ENCODE data around the gene GNG4.
"Not testable (repeated sequence)": the region's sequence is repeated elsewhere in the genome, so short reads cannot be mapped to it uniquely, and the experiment has no call there.

The GNG4 gene

DNA sequence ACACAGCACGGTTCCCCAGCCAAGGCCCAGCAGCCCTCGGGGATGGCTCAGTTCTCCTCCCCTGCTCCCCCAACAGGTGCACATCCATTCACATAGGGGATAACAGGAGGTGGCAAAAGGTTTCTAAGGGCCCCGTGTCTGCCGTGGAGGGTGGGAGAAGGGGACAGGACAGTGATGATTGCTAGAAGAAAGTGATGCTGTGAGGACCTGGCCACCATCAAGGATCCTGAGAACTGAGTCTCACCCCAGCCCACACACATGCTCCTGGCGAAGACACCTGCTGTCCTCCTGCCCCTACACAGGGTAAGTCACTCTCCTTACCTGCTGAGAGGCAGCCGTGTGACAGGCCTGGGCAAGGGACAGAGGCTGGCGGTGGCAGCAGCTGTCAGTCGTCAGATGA lies 54.5 kb downstream of the GNG4 start:
- TF ChIP-seq, protein P1, sequence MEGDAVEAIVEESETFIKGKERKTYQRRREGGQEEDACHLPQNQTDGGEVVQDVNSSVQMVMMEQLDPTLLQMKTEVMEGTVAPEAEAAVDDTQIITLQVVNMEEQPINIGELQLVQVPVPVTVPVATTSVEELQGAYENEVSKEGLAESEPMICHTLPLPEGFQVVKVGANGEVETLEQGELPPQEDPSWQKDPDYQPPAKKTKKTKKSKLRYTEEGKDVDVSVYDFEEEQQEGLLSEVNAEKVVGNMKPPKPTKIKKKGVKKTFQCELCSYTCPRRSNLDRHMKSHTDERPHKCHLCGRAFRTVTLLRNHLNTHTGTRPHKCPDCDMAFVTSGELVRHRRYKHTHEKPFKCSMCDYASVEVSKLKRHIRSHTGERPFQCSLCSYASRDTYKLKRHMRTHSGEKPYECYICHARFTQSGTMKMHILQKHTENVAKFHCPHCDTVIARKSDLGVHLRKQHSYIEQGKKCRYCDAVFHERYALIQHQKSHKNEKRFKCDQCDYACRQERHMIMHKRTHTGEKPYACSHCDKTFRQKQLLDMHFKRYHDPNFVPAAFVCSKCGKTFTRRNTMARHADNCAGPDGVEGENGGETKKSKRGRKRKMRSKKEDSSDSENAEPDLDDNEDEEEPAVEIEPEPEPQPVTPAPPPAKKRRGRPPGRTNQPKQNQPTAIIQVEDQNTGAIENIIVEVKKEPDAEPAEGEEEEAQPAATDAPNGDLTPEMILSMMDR (IDR thresholded peaks at IDR 0.05; ENCODE audit: low read depth, low read length) = no peak
- H3K4me3 ChIP-seq (ENCODE audit: low read depth, low read length) = no peak overlapping the region

DNA sequence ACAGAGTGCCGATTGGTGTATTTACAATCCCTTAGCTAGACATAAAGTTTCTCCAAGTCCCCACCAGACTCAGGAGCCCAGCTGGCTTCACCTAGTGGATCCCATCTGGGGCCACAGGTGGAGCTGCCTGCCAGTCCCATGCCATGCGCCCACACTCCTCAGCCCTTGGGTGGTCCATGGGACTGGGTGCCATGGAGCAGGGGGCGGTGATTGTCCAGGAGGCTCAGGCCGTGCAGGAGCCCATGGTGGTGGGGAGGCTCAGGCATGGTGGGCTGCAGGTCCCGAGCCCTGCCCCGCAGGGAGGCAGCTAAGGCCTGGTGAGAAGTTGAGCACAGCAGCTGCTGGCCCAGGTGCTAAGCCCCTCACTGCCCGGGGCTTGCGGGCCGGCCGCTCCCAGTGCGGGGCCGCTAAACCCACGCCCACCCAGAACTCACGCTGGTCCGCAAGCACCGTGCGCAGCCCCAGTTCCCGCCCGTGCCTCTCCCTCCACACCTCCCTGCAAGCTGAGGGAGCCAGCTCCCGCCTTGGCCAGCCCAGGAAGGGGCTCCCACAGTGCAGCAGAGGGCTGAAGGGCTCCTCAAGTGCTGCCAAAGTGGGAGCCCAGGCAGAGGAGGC lies 55.2 kb downstream of the GNG4 start:
- not testable (repeated sequence) for H3K4me3 ChIP-seq (ENCODE audit: low read depth, low read length)

DNA sequence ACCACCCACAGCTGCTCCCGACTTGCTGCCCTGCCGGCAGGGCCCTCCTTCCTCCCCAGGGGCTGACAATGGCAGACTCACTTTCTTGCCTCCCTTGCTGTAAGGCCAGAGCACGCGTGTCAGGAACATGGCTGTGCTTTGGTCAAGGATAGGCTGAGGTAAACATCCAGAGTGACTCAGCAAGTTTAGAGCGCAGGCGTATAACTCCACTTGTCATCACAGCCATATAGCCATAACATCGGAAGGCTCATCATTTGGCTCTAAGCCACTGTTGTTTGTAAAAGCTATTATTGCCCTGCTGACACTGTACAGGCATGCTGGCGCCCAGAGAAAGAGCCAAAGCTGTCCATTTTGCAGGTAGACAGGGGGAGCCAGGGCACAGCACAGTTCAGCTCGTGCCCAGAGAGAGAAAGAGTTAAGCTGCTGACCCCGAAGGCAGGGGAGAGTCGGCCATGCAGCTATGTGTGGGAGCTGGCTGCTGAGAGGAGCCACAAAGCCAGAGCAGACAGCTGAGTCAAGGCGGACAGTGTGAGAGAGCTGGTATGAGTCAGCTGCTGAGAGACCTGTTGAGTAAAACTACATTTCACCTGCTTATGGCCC lies 60.6 kb downstream of the GNG4 start:
- TF ChIP-seq, protein P1 (IDR thresholded peaks at IDR 0.05; ENCODE audit: low read depth, low read length) = no peak
- H3K4me3 ChIP-seq (ENCODE audit: low read depth, low read length) = no peak overlapping the region

DNA sequence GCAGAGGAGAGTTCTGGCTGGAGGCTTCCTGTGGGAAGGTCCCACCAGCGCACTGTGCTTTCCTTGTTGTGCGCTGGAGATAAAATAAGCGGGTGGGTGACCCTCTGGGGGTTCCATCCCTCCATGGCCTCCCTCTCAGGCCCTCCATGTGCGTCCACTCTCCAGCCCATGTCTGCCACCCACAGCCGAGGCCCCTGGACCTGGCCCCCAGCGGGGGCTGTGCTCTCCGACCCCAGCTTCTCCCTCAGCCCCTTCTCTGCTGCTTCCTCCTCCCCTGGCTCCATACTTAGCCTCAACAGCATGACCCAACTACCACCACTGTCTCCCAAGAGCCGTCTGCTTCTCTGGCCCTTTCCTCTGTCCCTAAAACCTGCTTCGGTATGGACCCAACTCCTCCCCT lies 61.4 kb downstream of the GNG4 start:
- TF ChIP-seq, protein P1 (IDR thresholded peaks at IDR 0.05; ENCODE audit: low read depth, low read length) = no peak
- no peak overlapping the region for H3K4me3 ChIP-seq (ENCODE audit: low read depth, low read length)

DNA sequence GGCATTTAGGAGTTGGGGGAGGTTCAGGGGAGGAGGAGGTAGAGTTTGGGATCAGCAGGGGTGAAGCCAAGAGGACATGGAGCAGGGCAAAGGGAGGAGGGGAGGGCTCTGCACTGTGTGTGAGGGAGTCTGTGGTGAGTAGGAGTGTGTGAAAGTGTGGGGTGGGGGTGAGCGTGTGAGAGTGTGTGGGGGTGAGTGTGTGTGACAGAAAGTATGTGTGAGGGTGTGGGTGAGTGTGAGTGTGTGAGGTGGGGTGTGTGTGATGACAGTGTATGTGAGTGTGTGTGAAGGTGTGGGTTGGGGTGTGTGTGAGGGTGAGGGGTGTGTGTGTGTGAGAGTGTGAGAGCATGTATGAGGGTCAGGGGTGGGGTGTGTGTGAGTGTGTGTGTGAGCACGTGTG lies 62.6 kb downstream of the GNG4 start:
- TF ChIP-seq, protein P1 (IDR thresholded peaks at IDR 0.05; ENCODE audit: low read depth, low read length) = no peak

DNA sequence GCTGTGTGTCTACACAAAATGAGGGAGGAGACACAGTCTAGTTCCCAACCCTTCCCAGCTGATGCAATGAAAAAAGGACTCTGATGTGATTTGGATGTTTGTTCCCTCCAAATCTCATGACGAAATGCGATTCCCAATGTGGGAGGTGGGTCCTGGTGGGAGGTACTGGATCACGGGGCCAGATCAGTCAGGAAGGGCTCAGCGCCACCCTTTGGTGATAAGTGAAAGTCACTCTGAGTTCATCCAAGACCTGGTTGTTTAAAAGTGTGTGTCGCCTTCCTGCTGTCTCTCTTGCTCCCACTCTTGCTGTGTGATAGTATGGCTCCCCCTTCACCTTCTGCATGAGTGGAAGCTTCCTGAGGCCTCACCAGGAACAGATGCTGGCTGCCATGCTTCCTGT lies 63.2 kb downstream of the GNG4 start:
- TF ChIP-seq, protein P1 (IDR thresholded peaks at IDR 0.05; ENCODE audit: low read depth, low read length) = no peak
- no peak overlapping the region for H3K4me3 ChIP-seq (ENCODE audit: low read depth, low read length)

More for the DNA sequence above, 62.6 kb downstream of the GNG4 start:
- no peak overlapping the region for H3K4me3 ChIP-seq (ENCODE audit: low read depth, low read length)

DNA sequence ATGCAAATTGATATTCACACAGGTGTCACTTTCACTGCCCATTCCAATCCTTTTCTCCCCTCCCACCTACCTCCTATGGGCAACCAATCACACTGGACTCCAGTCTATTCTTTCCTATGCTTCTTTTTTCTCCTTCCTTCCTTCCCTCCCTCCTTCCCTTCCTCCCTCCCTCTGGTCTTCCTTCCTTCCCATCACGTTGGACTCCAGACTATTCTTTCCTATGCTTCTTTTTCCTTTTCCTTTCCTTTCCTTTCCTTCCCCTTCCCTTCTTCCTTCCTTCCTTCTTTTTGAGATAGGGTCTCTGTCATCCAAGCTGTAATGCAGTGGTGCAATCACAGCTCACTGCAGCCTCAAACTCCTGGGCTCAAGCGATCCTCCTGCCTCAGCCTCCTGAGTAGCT lies 64.6 kb downstream of the GNG4 start:
- TF ChIP-seq, protein P1 (IDR thresholded peaks at IDR 0.05; ENCODE audit: low read depth, low read length) = no peak
- no peak overlapping the region for H3K4me3 ChIP-seq (ENCODE audit: low read depth, low read length)

Measured in WI38 (cell line).